SK-N-MC (cell line): ENCODE results near the gene THAP7.

ENCODE experiments used
- DNase-seq: peaks from one replicate; pipeline ENCODE4 v3.0.0-alpha.2; 2011; ENCODE audit warnings: low read depth, low spot score
- H3K27ac ChIP-seq: fragments of 200-600 bp; sonication (generic); 2 replicates; pipeline ENCODE4 v1.5.1; 2016; ENCODE audit warnings: mixed run types
- H3K36me3 ChIP-seq: fragments of 200-600 bp; sonication (generic); 2 replicates; pipeline ENCODE4 v1.6.1; 2017; ENCODE audit warnings: antibody characterized with exemption, low read length, mixed read lengths; ENCODE audit not compliant: insufficient read depth
- H3K4me3 ChIP-seq: fragments of 200-600 bp; sonication (generic); 2 replicates; pipeline ENCODE4 v1.5.1; 2016
- H3K9ac ChIP-seq: fragments of 200-600 bp; sonication (generic); 2 replicates; pipeline ENCODE4 v1.8.0; 2017; ENCODE audit warnings: mixed run types, mixed read lengths; ENCODE audit not compliant: insufficient read length
- H3K9me3 ChIP-seq: fragments of 200-600 bp; sonication (generic); 2 replicates; pipeline ENCODE4 v1.6.1; 2017; ENCODE audit warnings: low read depth, mild to moderate bottlenecking, antibody characterized with exemption, low read length, moderate library complexity, mixed read lengths
- EZH2 ChIP-seq: fragments of 200-600 bp; sonication (generic); IDR thresholded peaks from one replicate; pipeline ENCODE4 v1.6.1; 2017; ENCODE audit warnings: antibody characterized with exemption
- FOXP2 ChIP-seq: optimal IDR thresholded peaks from 2 replicates; pipeline ENCODE3; 2011; ENCODE audit warnings: mild to moderate bottlenecking, moderate library complexity; ENCODE audit not compliant: insufficient read depth; ENCODE audit errors: extremely low read length, control extremely low read depth
- POLR2AphosphoS5 ChIP-seq: IDR thresholded peaks from 2 replicates; pipeline ENCODE4 v1.6.1; 2012; ENCODE audit warnings: mild to moderate bottlenecking, low read depth, low read length, borderline replicate concordance

THAP7 gene

DNA sequence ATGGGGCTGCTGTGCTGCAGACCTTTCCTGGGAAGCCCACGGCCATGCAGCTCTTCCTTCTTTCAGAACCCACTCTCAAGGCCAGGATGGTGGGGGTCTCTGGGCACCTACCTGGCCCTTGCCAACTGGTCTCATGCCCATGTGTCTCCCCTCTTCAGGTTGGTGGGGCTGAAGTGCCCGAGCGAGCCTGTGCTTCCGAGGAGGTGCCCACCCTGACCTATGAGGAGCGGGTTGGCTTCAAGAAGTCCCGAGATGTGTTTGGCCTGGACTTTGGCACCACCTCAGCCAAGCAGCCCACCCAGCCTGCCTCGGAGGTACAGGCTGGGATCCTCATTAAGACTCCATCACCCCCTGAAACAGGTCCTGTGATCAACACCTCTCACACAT is 9.9 kb downstream of the THAP7 start:
- no peak for DNase-seq
- Histone ChIP-seq H3K9me3 (no peaks in the 10 kb centered on the region), H3K9ac (no peak overlapping the region), H3K4me3 (no peak overlapping the region), H3K36me3 (no peaks in the 10 kb centered on the region; the same call in 1 of the 2 replicates), H3K27ac (no peak overlapping the region)
- TF ChIP-seq FOXP2 (no peak), POLR2AphosphoS5 (no peak), EZH2 (no peak)

GRCh38 chr22:20991252-20992055 is 10.5 kb downstream of the THAP7 start:
- Histone ChIP-seq H3K4me3 (no peak overlapping the region), H3K36me3 (peaks cover 4% of the 10 kb centered on the region; the same call in 1 of the 2 replicates), H3K9ac (no peak overlapping the region), H3K9me3 (no peaks in the 10 kb centered on the region), H3K27ac (no peak overlapping the region)
- no peak for TF ChIP-seq FOXP2
- no peak for TF ChIP-seq EZH2
- no peak for TF ChIP-seq POLR2AphosphoS5
- DNase-seq: no peak

DNA sequence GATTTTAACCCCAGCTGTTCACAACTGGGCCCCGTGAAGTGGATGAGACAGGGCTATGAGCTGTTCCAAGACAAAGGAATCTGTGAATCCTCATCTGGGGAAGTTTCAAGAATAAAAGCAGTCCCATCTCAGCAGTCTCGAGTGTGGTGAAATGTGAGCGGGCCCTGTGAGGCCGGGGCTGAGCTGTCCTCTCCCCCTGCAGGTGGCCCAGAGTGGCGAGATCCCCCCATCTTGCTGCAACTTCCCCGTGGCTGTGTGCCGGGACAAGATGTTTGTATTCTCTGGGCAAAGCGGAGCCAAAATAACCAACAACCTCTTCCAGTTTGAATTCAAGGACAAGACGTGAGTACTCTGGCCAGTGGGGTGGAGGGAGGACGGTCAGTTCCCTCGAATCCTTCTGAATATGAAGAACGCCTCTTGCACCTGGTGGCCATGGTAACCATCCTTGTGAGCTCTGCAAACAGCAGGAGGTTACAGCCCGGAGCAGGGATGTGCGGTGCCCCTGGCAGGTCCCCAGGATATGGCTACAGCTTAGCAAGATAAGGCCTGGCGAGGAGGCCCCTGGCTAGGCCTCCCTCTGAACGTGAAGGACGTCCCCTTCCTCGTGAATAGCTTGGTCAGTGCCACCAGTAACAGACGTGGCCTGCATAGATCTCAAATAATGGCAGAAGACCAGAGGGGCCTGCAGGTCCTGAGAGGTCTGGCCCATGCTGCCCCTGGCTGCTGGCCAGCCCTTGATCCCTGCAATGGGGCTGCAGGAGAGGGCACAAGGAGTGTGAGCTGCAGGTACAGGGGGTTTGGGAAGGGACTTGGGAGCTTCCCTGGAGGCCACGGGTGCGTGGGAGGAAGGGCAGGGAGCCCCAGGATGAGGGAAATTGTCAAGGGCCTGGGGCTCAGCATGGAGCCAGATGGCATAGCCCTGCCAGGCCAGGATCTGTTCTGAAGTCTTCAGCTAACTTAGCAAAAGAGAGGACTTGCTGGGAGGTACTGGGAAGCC is 11.4 kb downstream of the THAP7 start:
- Histone ChIP-seq H3K9ac (no peak overlapping the region), H3K36me3 (peaks cover 10% of the 10 kb centered on the region), H3K9me3 (no peaks in the 10 kb centered on the region), H3K27ac (no peak overlapping the region), H3K4me3 (no peak overlapping the region)
- no peak for DNase-seq
- no peak for TF ChIP-seq EZH2
- TF ChIP-seq FOXP2: no peak
- no peak for TF ChIP-seq POLR2AphosphoS5

GRCh38 chr22:20989323-20990138 is 12.4 kb downstream of the THAP7 start:
- H3K9ac ChIP-seq: no peak overlapping the region
- no peak for DNase-seq
- H3K36me3 ChIP-seq: peaks cover 10% of the 10 kb centered on the region
- no peak overlapping the region for H3K4me3 ChIP-seq
- TF ChIP-seq FOXP2 (no peak), POLR2AphosphoS5 (no peak), EZH2 (no peak)
- H3K27ac ChIP-seq: no peak overlapping the region
- H3K9me3 ChIP-seq: no peaks in the 10 kb centered on the region

DNA sequence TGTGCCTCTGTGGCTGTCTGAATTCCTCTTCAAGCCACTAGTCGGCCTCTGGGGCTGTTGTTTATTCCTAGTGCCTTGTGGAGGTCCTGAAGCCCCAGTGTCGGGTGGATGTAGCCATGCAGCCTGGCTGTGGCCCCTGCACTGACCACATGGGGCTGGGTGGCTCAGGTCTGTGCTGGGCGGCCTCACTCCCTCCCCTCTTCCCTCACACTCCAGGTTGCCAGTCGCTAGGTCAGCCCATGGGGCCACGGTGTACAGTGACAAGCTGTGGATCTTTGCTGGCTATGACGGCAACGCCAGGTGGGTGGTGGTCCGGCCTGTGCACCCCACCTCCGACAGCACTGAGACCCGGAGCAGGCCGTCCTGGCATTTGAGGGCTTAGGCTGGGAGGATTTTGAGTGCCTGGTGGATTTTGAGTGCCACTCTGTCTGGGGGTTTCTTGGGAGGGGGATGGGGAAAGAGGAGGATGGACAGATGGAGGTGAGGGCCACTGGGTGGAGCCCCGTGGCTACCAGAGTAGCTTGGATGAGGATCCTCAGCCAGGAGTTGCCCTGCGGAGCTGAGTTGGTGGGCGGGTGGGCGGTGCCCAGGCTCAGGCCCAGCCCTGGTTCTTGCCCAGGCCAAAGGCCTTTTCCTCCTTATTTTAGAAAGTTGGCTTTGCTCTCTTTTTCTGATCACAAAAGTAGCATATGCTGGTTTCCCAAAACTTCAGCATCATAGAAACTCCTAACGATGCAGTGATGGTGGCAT is 13.2 kb downstream of the THAP7 start:
- Histone ChIP-seq H3K9me3 (no peaks in the 10 kb centered on the region), H3K4me3 (no peak overlapping the region), H3K9ac (no peak overlapping the region), H3K27ac (no peak overlapping the region), H3K36me3 (peaks cover 10% of the 10 kb centered on the region)
- TF ChIP-seq POLR2AphosphoS5: no peak
- no peak for TF ChIP-seq EZH2
- no peak for TF ChIP-seq FOXP2
- no peak for DNase-seq

DNA sequence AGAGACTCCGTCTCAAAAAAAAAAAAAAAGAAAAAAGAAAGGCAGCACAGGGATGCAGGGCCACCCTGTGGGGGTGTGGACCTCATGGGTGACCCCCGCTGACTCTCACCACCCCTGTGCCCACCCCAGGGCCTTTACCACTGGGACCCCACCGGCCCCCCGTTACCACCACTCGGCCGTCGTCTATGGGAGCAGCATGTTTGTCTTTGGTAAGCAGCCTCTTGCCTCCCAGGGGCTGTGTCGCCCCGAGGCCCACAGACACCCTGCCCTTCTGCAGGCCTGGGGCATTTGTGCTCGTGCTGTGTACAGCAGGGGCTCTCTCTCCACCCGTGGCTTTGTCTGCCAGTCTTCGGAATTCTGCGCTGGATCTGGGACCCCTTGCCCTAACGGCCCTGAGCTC is 14.5 kb downstream of the THAP7 start:
- TF ChIP-seq FOXP2 (no peak), EZH2 (no peak), POLR2AphosphoS5 (no peak)
- Histone ChIP-seq H3K4me3 (no peak overlapping the region), H3K36me3 (peaks cover 10% of the 10 kb centered on the region), H3K9ac (no peak overlapping the region), H3K9me3 (no peaks in the 10 kb centered on the region), H3K27ac (no peak overlapping the region)
- DNase-seq: no peak

GRCh38 chr22:20986365-20986764 is 15.6 kb downstream of the THAP7 start:
- TF ChIP-seq EZH2: no peak
- TF ChIP-seq FOXP2: no peak
- TF ChIP-seq POLR2AphosphoS5: no peak
- peaks cover 10% of the 10 kb centered on the region for H3K36me3 ChIP-seq
- H3K27ac ChIP-seq: no peak overlapping the region
- H3K9me3 ChIP-seq: no peaks in the 10 kb centered on the region
- H3K4me3 ChIP-seq: no peak overlapping the region
- no peak overlapping the region for H3K9ac ChIP-seq
- no peak for DNase-seq
